Activated CD4-positive, CD25-positive, alpha-beta regulatory T cell treated with anti-CD3 and anti-CD28 coated beads, Interleukin-2, amount 50 U/mL, for 72 hours (primary cell): ENCODE data around the gene NSUN4.

Source experiments
- DNase-seq: peaks from one replicate; pipeline ENCODE4 v3.0.0; 2021

The NSUN4 gene

DNA sequence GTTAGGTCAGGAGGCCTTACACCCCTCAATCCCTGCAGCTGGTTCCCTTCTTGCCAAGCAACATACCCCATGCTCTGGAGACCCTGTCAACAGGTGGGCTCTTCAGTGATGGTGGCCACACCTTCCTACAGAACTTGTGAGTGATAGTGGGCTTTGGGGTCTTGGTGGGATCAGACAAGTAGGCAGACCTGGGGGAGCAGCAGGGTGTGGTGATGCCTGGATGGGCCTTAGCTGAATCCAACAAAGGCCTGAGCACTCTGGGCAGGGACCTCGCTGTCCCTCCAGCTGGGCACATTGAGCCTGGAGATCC lies 68.4 kb downstream of the NSUN4 start:
- DNase-seq: no peak

DNA sequence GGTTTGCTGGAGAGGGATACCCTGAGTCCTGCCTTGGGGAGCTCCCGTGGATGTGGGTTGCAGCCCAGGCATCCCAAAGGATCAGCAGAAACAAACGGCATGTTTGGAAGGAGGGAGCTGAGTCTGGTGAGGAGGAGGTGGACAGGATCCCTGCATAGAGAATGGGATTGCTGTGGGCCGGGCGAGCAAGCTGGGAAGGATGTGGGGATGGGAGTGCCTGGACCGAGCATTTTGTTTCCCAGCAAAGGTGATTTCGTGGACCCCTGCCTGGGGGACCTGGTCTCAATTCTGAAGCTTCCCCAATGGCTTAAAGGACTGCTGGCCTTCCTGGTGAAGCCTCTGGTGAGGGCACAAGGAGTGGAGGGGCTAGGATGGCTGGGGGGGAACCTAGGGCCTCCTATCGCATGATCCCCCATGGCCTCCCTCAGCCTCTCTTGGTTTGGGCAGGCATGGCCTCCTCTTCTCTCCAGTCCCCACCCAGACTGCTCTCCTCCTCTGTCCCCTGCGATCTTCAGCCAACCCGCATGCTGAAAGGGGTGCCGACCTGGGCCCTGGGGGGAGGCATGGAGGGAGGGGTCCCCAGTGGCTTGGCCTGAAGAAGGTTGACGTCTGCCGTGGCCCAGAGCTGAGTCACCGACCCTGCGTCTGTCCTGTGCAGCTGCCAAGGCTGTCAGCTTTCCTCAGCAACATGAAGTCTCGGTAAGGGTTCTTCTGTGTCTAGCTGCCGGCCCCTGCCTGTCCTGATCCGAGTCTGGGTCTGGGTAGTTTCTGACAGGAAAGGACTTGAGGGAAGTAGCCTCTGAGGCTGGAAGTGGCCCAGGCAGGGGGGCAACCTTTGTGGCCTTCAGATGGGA lies 69.8 kb downstream of the NSUN4 start:
- DNase-seq: no peak

DNA sequence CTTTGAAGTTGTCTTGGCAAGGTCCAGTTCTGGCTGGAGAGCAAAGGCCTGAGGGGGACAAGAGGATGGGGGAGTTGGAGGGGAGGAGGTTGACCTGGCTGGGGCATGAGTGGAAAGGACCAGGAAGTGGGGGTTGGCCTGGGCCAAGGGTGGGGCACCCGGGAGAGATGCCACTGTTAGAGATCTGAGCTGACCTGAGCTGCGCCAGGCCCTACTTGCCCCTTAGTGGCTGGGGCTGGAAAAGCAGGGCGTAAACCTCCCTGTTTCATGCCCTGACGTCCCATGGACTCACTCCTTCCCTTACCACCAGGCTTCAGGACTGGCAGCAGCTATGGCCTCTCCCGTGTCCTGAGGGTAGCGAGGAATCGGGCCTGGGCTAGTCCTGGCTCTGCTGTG lies 70.4 kb downstream of the NSUN4 start:
- no peak for DNase-seq
